Lung (tissue), 12 donors: ENCODE data around the gene IL7R. TPM values are rescaled to one million over a fixed set of nuclear protein-coding genes. Genes with fewer than 3 reads are reported as not detected.

Source experiments
- ATAC-seq: fragments of 200-7000 bp; cut with Tn5 transposase; one replicate; pipeline ENCODE4 v1.9.1; 2020; ENCODE audit warnings: moderate number of reproducible peaks; ENCODE audit not compliant: insufficient read depth, low FRiP score
- DNase-seq, 3 donors: peaks; one replicate each; pipeline ENCODE4 v3.0.0-alpha.2; 2013 to 2017
- H3K27ac ChIP-seq, 2 donors: one replicate each; pipeline ENCODE4 v1.5.1; 2013; ENCODE audit warnings: mild to moderate bottlenecking in 2 of 2, moderate library complexity in 2 of 2, control low read depth in 1 of 2, inconsistent platforms in 1 of 2, low read depth in 1 of 2, low read length in 1 of 2
- H3K27me3 ChIP-seq, 3 donors: one replicate each; pipeline ENCODE4 v1.5.1; 2013; ENCODE audit warnings: low read length in 2 of 3; ENCODE audit not compliant: control insufficient read depth in 3 of 3, insufficient read depth in 3 of 3
- H3K36me3 ChIP-seq, 4 donors: one replicate each; pipeline ENCODE4 v1.5.1; 2013; ENCODE audit warnings: low read length in 4 of 4, mild to moderate bottlenecking in 1 of 4, moderate library complexity in 1 of 4; ENCODE audit not compliant: control insufficient read depth in 4 of 4, insufficient read depth in 4 of 4
- H3K4me1 ChIP-seq, 5 donors: one replicate each; pipeline ENCODE4 v1.5.1; 2013; ENCODE audit warnings: low read length in 5 of 5, mild to moderate bottlenecking in 2 of 5, moderate library complexity in 1 of 5; ENCODE audit not compliant: control insufficient read depth in 5 of 5, insufficient read depth in 5 of 5
- H3K4me3 ChIP-seq: one replicate; pipeline ENCODE4 v1.5.1; 2013; ENCODE audit warnings: mild to moderate bottlenecking, control low read depth, moderate library complexity
- H3K9ac ChIP-seq, 2 donors: one replicate each; pipeline ENCODE4 v1.5.1; 2013; ENCODE audit warnings: low read length in 2 of 2, control low read depth in 1 of 2; ENCODE audit not compliant: insufficient read depth in 1 of 2
- H3K9me3 ChIP-seq, 4 donors: one replicate each; pipeline ENCODE4 v1.5.1; 2013; ENCODE audit warnings: low read length in 3 of 4, mild to moderate bottlenecking in 1 of 4, moderate library complexity in 1 of 4; ENCODE audit not compliant: control insufficient read depth in 4 of 4, insufficient read depth in 3 of 4
- WGBS, 2 donors: extraction: QIAGEN DNeasy Blood & Tissue Kit; methylation state at CpG; one replicate each; pipeline ENCODE4 v1.1.7; 2013; 5-methylcytosine and 5-hydroxymethylcytosine counted together
- polyA plus RNA-seq, 2 donors: library from polyadenylated mRNA; stranded (reverse); fragments of 200-250 nt; gene quantifications; one replicate each; pipeline ENCODE4 v1.2.1, GENCODE V29; 2013
- total RNA-seq, 2 donors: library from RNA; depleted of rRNA in 1 of 2; stranded (reverse); fragments of >200 nt in 1 of 2; gene quantifications; one replicate each; pipeline ENCODE4 v1.2.1, GENCODE V29; 2014 to 2021
- TF ChIP-seq, protein P1 (sequence below): IDR thresholded peaks from 2 replicates; pipeline ENCODE4 v1.5.1; 2012; ENCODE audit warnings: mild to moderate bottlenecking; ENCODE audit errors: control extremely low read depth, extremely low read depth
- donor health status: control.
- donor health status: control.
- donor health status: Bipolar disorder and iron deficiency.
- donor health status: healthy.
- donor health status: DM: yes; HTN: yes; CAD: no.

IL7R gene
- total and polyA plus RNA-seq, 4 donors, result 10.9 to 120 (median 67.7) TPM

DNA sequence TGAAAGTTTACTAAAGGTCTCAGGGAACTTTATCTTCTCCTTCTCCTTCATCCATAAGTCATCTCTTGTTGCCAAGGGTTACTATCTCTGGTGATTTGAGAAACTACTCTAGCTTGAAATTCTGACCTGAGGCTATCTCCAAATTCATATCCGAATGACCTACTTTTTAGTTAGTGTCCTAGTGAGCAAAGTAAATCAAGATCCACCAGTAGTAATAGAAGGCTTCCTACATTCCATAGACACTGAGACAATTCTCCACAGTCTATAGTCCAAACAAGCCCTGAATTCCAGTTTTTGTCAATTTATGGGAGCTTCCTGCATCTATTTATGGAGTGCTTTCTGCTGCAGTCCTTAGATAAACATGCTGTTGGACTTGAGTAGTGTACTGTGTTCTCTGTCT lies 5.0 kb downstream of the IL7R start:
- Histone ChIP-seq H3K27ac (no peak overlapping the region), H3K27me3 (no peaks in the 10 kb centered on the region), H3K4me3 (no peak overlapping the region), H3K4me1 (no peaks in the 10 kb centered on the region), H3K9ac (no peak overlapping the region), H3K9me3 (no peaks in the 10 kb centered on the region), H3K36me3 (peaks cover 0 to 2% (median 0%) of the 10 kb centered on the region in 4 donors)
- DNase-seq (no peak), ATAC-seq (no peak)
- TF ChIP-seq, protein P1, sequence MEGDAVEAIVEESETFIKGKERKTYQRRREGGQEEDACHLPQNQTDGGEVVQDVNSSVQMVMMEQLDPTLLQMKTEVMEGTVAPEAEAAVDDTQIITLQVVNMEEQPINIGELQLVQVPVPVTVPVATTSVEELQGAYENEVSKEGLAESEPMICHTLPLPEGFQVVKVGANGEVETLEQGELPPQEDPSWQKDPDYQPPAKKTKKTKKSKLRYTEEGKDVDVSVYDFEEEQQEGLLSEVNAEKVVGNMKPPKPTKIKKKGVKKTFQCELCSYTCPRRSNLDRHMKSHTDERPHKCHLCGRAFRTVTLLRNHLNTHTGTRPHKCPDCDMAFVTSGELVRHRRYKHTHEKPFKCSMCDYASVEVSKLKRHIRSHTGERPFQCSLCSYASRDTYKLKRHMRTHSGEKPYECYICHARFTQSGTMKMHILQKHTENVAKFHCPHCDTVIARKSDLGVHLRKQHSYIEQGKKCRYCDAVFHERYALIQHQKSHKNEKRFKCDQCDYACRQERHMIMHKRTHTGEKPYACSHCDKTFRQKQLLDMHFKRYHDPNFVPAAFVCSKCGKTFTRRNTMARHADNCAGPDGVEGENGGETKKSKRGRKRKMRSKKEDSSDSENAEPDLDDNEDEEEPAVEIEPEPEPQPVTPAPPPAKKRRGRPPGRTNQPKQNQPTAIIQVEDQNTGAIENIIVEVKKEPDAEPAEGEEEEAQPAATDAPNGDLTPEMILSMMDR, result no peak
- WGBS, 2 donors, result 75 to 86% methylated on average over 1 of the region's 1 CpG

DNA sequence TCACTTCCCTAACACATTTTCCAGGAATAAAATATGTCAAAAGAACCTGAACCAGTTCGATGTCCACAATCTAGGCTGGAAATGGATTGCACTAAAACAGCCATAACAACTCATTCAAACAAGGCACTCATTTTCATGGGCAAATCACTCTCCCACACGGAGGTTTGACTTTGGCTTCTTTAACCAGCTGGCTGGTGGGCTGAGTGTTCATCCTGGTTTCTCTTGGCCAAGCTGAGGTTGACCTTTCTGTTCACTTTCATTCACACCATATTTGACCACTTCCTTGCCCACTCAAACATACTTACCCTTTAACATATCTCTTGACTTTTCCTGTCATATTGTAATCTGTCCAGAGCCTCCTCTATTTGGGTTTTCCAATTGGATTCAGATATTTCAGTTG lies 5.4 kb downstream of the IL7R start:
- Histone ChIP-seq H3K27me3 (no peaks in the 10 kb centered on the region), H3K4me1 (no peaks in the 10 kb centered on the region), H3K9me3 (no peaks in the 10 kb centered on the region), H3K27ac (no peak overlapping the region), H3K36me3 (peaks cover 0 to 2% (median 0%) of the 10 kb centered on the region in 4 donors), H3K9ac (no peak overlapping the region), H3K4me3 (no peak overlapping the region)
- WGBS, 2 donors, result 56 to 79% methylated on average over 2 of the region's 2 CpGs
- TF ChIP-seq, protein P1, result no peak
- ATAC-seq (no peak), DNase-seq (no peak)

DNA sequence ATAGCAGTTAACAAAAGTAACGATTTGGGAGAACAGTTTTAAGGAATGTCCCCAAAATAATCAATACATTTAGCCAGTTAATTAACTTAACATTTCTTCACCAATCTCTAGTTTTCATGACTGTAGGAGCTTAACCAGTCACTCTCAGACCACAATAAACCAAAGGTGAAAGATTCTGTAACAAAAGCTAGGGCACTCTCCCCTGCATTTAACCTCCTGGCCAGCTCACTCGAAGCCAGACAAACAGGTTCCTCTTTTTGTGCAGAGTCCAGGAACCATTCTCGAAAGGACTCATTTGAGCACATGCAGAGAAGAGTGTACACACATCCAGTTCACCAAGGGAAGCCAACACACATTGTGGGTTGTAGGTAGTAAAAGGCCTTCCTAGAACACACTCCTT lies 6.5 kb downstream of the IL7R start:
- WGBS, 2 donors, result 43 to 50% methylated on average over 3 of the region's 3 CpGs
- Histone ChIP-seq H3K4me3 (no peak overlapping the region), H3K36me3 (peaks cover 0 to 2% (median 0%) of the 10 kb centered on the region in 4 donors), H3K27ac (no peak overlapping the region), H3K4me1 (no peaks in the 10 kb centered on the region), H3K27me3 (no peaks in the 10 kb centered on the region), H3K9me3 (no peaks in the 10 kb centered on the region), H3K9ac (no peak overlapping the region)
- DNase-seq, result peak in 1 of 3 donors; percentile 42
- TF ChIP-seq, protein P1, result no peak
- no peak for ATAC-seq

DNA sequence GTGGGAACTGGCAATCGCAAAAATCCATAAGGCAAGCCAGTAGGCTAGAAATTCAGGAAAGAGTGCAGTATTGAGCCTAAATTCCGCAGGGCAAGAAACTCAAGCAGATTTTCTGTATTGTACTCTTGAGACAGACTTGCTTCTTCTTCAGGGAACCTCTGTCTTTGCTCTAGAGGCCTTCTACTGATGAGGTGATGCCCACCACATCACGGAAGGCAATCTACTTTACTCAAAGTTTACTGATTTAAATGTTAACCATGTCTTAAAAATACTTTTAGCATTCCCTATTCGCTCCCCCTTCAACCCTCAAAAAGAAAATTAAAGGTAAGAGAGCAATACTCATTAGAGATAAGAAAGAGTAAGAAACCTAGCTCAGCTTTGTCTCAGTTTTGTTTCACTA lies 11.3 kb downstream of the IL7R start:
- no peak overlapping the region for H3K9ac ChIP-seq
- H3K27me3 ChIP-seq, result no peaks in the 10 kb centered on the region
- H3K27ac ChIP-seq, result no peak overlapping the region
- H3K9me3 ChIP-seq, result no peaks in the 10 kb centered on the region
- H3K4me3 ChIP-seq, result no peak overlapping the region
- peaks cover 0 to 5% (median 0%) of the 10 kb centered on the region in 5 donors for H3K4me1 ChIP-seq
- TF ChIP-seq, protein P1, result no peak
- 94 to 98% methylated on average over 4 of the region's 4 CpGs for WGBS, 2 donors
- no peak for DNase-seq
- peaks cover 0 to 9% (median 0%) of the 10 kb centered on the region in 4 donors for H3K36me3 ChIP-seq
- no peak for ATAC-seq
